Mucosa of descending colon (tissue), 3 donors: Measurements from ENCODE around the gene ANGPTL4. TPM values are rescaled to one million over a fixed set of nuclear protein-coding genes. Genes with fewer than 3 reads are reported as not detected.

Experiments used
- ATAC-seq: fragments of 200-7000 bp; cut with Tn5 transposase; one replicate; pipeline ENCODE4 v1.9.1; 2020; ENCODE audit warnings: mild to moderate bottlenecking, moderate library complexity
- DNase-seq, 3 donors: peaks; one replicate each; pipeline ENCODE4 v3.0.0-alpha.2; 2020
- H3K36me3 ChIP-seq: fragments of 200-600 bp; one replicate; pipeline ENCODE4 v1.8.0; 2021; ENCODE audit warnings: low read depth, mild to moderate bottlenecking
- H3K4me1 ChIP-seq: fragments of 200-600 bp; one replicate; pipeline ENCODE4 v1.8.0; 2021; ENCODE audit warnings: low read depth, mild to moderate bottlenecking
- H3K4me3 ChIP-seq: fragments of 200-600 bp; one replicate; pipeline ENCODE4 v1.8.0; 2021; ENCODE audit warnings: mild to moderate bottlenecking
- H3K9me3 ChIP-seq: fragments of 200-600 bp; one replicate; pipeline ENCODE4 v1.8.0; 2021; ENCODE audit warnings: mild to moderate bottlenecking
- intact Hi-C, 2 donors: fragments of 100-400 bp; cut with DNase I in 1 of 2; cut with micrococcal nuclease in 1 of 2; formaldehyde crosslinking; loops; one replicate each; pipeline versions ENCODE4 v1.11.0 to v1.11.1; 2022; cut with DNase I, micrococcal nuclease
- total RNA-seq, 3 donors: library from RNA; stranded (reverse); fragmentation: NEBNext Ultra II Directional in 2 of 3; extraction: Animal tissue kit (Norgen Biotek cat#: 25700) in 2 of 3; gene quantifications; one replicate each; pipeline versions ENCODE4 v1.2.1 to v1.2.4, GENCODE V29; 2021 to 2023
- TF ChIP-seq, protein P1 (sequence below): fragments of 200-600 bp; IDR thresholded peaks from one replicate; pipeline ENCODE4 v1.8.0; 2022; ENCODE audit warnings: antibody characterized with exemption, mild to moderate bottlenecking
- donor health status: DM: no; HTN: no; CAD: no; lungs with moderate emphysema.
- donor health status: DM: no; HTN: no; CAD: no.
- donor health status: DM: no; HTN: yes; CAD: no.

The ANGPTL4 gene
- total RNA-seq, 3 donors from 2014 or later = 2.8 to 9.5 (median 2.9) TPM

DNA sequence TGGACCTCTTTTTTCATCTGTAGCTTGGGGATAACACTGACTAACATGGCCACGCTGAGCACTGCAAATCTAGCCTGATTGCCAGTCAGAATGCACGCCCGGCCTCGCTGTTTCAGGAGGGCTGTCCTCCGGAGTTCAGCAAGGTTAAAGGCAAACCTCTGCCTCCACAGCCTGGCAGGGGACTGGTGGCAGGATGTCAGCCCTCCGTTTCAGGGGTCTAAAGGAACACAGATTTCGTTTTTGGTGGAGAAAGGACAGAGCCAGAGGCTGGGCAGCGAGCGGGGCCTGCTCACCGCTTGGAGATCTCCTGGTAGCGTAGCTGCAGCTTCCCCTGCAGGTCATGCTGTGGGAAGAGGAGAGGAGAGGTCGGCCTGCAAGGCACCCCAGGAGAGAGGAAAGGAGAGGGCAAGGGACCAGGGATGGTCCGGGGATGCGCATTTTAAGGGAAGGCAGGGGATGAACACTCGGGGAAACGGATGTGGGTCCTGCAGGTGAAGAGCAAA is 43.3 kb upstream of the ANGPTL4 start:
- TF ChIP-seq, protein P1, sequence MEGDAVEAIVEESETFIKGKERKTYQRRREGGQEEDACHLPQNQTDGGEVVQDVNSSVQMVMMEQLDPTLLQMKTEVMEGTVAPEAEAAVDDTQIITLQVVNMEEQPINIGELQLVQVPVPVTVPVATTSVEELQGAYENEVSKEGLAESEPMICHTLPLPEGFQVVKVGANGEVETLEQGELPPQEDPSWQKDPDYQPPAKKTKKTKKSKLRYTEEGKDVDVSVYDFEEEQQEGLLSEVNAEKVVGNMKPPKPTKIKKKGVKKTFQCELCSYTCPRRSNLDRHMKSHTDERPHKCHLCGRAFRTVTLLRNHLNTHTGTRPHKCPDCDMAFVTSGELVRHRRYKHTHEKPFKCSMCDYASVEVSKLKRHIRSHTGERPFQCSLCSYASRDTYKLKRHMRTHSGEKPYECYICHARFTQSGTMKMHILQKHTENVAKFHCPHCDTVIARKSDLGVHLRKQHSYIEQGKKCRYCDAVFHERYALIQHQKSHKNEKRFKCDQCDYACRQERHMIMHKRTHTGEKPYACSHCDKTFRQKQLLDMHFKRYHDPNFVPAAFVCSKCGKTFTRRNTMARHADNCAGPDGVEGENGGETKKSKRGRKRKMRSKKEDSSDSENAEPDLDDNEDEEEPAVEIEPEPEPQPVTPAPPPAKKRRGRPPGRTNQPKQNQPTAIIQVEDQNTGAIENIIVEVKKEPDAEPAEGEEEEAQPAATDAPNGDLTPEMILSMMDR = no peak
- Histone ChIP-seq H3K4me1 (peaks cover 20% of the 10 kb centered on the region), H3K9me3 (no peaks in the 10 kb centered on the region), H3K4me3 (peak overlapping the region; percentile 95), H3K36me3 (no peaks in the 10 kb centered on the region)
- DNase-seq (peak in 1 of 3 donors; percentile 44), ATAC-seq (peak; percentile 38)
- intact Hi-C loops = no loop called here

GRCh38 chr19:8321067-8321985 is 42.6 kb upstream of the ANGPTL4 start, which contains the start of the genes NDUFA7 and RPS28:
Gene NDUFA7 (minus strand): TSS chr19:8321375. CDS start chr19:8321358, 17 bp downstream.
Gene RPS28 (plus strand): TSS chr19:8321496. CDS start chr19:8321531, 35 bp downstream.
- ATAC-seq = peak; percentile 97
- DNase-seq = peak; percentile 98
- Histone ChIP-seq H3K4me1 (peaks cover 20% of the 10 kb centered on the region), H3K36me3 (no peaks in the 10 kb centered on the region), H3K9me3 (no peaks in the 10 kb centered on the region), H3K4me3 (peak within 1 kb of the TSS; percentile 95)
- TF ChIP-seq, protein P1 = no peak
- intact Hi-C loops = no loop called here

GRCh38 chr19:8321986-8322637 is 41.8 kb upstream of the ANGPTL4 start:
- intact Hi-C loops = no loop called here
- DNase-seq (no peak), ATAC-seq (no peak)
- Histone ChIP-seq H3K9me3 (no peaks in the 10 kb centered on the region), H3K4me1 (peaks cover 20% of the 10 kb centered on the region), H3K36me3 (no peaks in the 10 kb centered on the region), H3K4me3 (peak overlapping the region; percentile 95)
- TF ChIP-seq, protein P1 = no peak

- ATAC-seq = no peak
- TF ChIP-seq, protein P1 = no peak
- H3K9me3 ChIP-seq = no peaks in the 10 kb centered on the region
- H3K4me1 ChIP-seq = peaks cover 20% of the 10 kb centered on the region
- DNase-seq = no peak
- no peak overlapping the region for H3K4me3 ChIP-seq
- no peaks in the 10 kb centered on the region for H3K36me3 ChIP-seq
- intact Hi-C loops = no loop called here
These were observed 41.3 kb upstream of the ANGPTL4 start for GRCh38 chr19:8322638-8322997.

DNA sequence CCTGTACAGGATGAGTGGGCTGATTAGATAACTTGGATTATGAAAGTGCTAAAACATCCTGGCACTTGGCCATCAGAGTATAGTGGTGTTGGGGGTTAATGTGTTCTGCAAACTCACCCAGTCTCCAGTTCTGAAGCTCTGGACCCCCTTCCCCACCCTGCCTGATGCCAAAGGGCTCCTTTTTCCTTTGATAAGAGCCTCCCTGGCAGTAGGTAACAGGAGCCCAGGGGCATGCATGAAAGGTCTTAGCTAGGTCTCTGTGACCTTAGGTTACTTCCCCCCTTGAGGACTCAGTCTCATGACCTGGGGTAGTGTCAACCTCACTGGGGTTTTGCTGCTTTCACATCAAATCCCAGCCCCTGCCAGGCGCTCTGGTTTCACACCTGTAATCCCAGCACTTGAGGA is 40.2 kb upstream of the ANGPTL4 start:
- Histone ChIP-seq H3K36me3 (no peaks in the 10 kb centered on the region), H3K4me3 (no peak overlapping the region), H3K9me3 (no peaks in the 10 kb centered on the region), H3K4me1 (peaks cover 20% of the 10 kb centered on the region)
- TF ChIP-seq, protein P1 = no peak
- peak in 1 of 3 donors; percentile 19 for DNase-seq
- intact Hi-C loops = no loop called here
- ATAC-seq = no peak
